Type B pancreatic cell (in vitro differentiated cells): ENCODE measurements around the gene EHMT1. TPM values are rescaled to one million over a fixed set of nuclear protein-coding genes. Genes with fewer than 3 reads are reported as not detected.

ENCODE experiments used
- DNase-seq: peaks from one replicate; pipeline ENCODE4 v3.0.0; 2021; ENCODE audit warnings: mixed read lengths; ENCODE audit not compliant: unreplicated experiment; ENCODE audit errors: extremely low spot score
- H3K27ac Mint-ChIP-seq: 2 replicates; pipeline ENCODE4 v1.8.0; 2021; ENCODE audit warnings: mild to moderate bottlenecking, mixed read lengths
- H3K27me3 Mint-ChIP-seq: 2 replicates; pipeline ENCODE4 v1.8.0; 2021; ENCODE audit warnings: mixed read lengths
- H3K36me3 Mint-ChIP-seq: 2 replicates; pipeline ENCODE4 v1.8.0; 2021; ENCODE audit warnings: mixed read lengths
- H3K4me1 Mint-ChIP-seq: one replicate; pipeline ENCODE4 v1.8.0; 2021; ENCODE audit warnings: mixed read lengths; ENCODE audit not compliant: unreplicated experiment
- H3K4me3 Mint-ChIP-seq: 2 replicates; pipeline ENCODE4 v1.8.0; 2021; ENCODE audit warnings: mild to moderate bottlenecking, mixed read lengths
- H3K9me3 Mint-ChIP-seq: 2 replicates; pipeline ENCODE4 v1.8.0; 2021; ENCODE audit warnings: mixed read lengths
- total RNA-seq: library from RNA; stranded (reverse); gene quantifications from 2 replicates; pipeline ENCODE4 v1.2.1, GENCODE V29; 2021; ENCODE audit warnings: low replicate concordance
- TF ChIP-seq, protein P1 (sequence below): fragments of 200-600 bp; sonication (generic); conservative IDR thresholded peaks from 2 replicates; pipeline ENCODE4 v1.5.0; 2021; ENCODE audit warnings: antibody characterized with exemption, mild to moderate bottlenecking

The EHMT1 gene
- total RNA-seq, 1 donor from 2014 or later, result 111 TPM

DNA sequence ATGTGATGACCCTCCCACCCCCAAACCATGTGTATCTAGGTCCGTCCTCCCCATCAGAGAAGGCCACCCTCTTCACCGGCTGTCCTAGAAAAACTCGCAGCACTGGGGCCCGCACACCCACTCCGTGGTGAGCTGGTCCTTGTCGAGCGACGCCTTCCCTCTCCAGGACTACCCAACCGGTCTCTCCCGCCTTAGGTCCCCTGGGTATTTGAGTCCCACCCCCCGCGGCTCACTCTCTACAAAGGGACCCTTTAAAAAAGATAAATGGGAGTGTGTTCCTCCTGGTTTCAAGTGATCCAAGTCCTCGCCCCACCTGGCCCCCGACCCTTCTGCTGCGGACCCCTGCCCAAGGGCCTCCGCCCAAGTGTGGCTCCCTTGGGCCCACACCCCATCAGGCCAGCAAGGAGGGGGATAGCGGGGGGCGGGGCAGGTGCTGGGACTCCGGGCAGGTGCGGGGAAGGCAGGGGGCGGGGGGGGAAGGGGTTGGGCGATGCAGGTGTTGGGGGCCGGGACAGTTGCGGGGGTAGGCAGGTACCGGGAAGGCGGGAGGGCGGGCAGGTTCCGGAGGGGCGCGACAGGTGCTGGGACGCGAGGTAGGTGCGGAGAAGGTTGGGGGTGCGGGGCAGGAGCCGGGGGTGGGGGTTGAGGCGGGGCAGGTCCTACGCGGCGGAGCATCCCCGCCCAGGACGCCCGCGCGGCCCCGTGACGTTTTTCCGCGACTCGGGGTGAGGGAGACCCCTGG, 14.3 kb upstream of the EHMT1 start:
- H3K27ac Mint-ChIP-seq, result no peak overlapping the region
- DNase-seq, result no peak
- H3K27me3 Mint-ChIP-seq, result peaks cover 24% of the 10 kb centered on the region
- H3K36me3 Mint-ChIP-seq, result no peaks in the 10 kb centered on the region
- H3K4me3 Mint-ChIP-seq, result peak overlapping the region; percentile 70
- no peaks in the 10 kb centered on the region for H3K9me3 Mint-ChIP-seq
- TF ChIP-seq, protein P1, sequence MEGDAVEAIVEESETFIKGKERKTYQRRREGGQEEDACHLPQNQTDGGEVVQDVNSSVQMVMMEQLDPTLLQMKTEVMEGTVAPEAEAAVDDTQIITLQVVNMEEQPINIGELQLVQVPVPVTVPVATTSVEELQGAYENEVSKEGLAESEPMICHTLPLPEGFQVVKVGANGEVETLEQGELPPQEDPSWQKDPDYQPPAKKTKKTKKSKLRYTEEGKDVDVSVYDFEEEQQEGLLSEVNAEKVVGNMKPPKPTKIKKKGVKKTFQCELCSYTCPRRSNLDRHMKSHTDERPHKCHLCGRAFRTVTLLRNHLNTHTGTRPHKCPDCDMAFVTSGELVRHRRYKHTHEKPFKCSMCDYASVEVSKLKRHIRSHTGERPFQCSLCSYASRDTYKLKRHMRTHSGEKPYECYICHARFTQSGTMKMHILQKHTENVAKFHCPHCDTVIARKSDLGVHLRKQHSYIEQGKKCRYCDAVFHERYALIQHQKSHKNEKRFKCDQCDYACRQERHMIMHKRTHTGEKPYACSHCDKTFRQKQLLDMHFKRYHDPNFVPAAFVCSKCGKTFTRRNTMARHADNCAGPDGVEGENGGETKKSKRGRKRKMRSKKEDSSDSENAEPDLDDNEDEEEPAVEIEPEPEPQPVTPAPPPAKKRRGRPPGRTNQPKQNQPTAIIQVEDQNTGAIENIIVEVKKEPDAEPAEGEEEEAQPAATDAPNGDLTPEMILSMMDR, result no peak
- peaks cover 4% of the 10 kb centered on the region for H3K4me1 Mint-ChIP-seq

GRCh38 chr9:137605121-137606004, 13.4 kb upstream of the EHMT1 start, which contains the start of gene ARRDC1:
Gene ARRDC1, plus strand, starts transcription at chr9:137605686. Its CDS starts 32 bp downstream, at chr9:137605718.
- DNase-seq, result peak; percentile 93
- H3K27ac Mint-ChIP-seq, result peak within 1 kb of the TSS; percentile 92
- H3K4me3 Mint-ChIP-seq, result peak within 1 kb of the TSS; percentile 89
- H3K27me3 Mint-ChIP-seq, result peaks cover 24% of the 10 kb centered on the region
- peaks cover 4% of the 10 kb centered on the region for H3K4me1 Mint-ChIP-seq
- TF ChIP-seq, protein P1, result no peak
- no peaks in the 10 kb centered on the region for H3K9me3 Mint-ChIP-seq
- H3K36me3 Mint-ChIP-seq, result no peaks in the 10 kb centered on the region

DNA sequence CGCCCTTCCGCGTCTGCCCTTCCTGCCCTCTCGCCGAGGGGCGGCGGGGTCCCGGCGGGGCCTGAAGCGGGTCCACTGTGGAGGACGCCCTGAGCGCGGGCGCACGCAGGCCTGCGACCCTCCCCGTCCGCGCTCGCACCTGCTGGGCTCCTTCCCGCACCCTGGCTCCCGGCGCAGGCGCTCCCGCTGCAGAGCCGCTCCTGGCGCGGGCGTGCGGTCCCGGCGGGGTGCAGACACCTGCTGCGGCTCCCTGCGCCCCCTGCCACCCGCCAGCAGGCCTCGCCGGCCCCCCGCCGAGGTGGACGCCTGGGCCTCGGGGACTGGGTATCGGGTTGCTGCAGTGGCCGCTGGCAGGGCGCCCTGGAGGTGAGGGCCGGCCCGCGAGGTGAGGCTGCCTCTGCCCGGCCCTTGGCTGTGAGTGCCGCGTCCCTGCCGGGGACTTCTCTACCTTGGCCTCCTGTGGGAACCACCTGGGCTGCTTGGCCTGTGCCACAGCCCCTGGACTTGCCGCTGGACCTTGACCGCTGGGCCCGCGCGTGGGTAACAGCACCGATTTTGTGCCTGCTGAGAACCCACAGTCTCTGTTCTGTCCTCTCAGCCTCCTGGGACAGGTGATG, 12.7 kb upstream of the EHMT1 start:
- TF ChIP-seq, protein P1, result no peak
- H3K9me3 Mint-ChIP-seq, result no peaks in the 10 kb centered on the region
- H3K4me1 Mint-ChIP-seq, result peaks cover 5% of the 10 kb centered on the region
- peak; percentile 74 for DNase-seq
- H3K27me3 Mint-ChIP-seq, result peaks cover 24% of the 10 kb centered on the region
- H3K36me3 Mint-ChIP-seq, result no peaks in the 10 kb centered on the region
- H3K27ac Mint-ChIP-seq, result peak overlapping the region; percentile 92
- peak overlapping the region; percentile 89 for H3K4me3 Mint-ChIP-seq

- H3K27me3 Mint-ChIP-seq, result peaks cover 24% of the 10 kb centered on the region
- H3K27ac Mint-ChIP-seq, result peak overlapping the region; percentile 92
- TF ChIP-seq, protein P1, result no peak
- H3K4me3 Mint-ChIP-seq, result peak overlapping the region; percentile 89
- no peaks in the 10 kb centered on the region for H3K9me3 Mint-ChIP-seq
- peaks cover 11% of the 10 kb centered on the region for H3K4me1 Mint-ChIP-seq
- no peak for DNase-seq
- H3K36me3 Mint-ChIP-seq, result no peaks in the 10 kb centered on the region
These were observed 12.1 kb upstream of the EHMT1 start for GRCh38 chr9:137606734-137607138.

DNA sequence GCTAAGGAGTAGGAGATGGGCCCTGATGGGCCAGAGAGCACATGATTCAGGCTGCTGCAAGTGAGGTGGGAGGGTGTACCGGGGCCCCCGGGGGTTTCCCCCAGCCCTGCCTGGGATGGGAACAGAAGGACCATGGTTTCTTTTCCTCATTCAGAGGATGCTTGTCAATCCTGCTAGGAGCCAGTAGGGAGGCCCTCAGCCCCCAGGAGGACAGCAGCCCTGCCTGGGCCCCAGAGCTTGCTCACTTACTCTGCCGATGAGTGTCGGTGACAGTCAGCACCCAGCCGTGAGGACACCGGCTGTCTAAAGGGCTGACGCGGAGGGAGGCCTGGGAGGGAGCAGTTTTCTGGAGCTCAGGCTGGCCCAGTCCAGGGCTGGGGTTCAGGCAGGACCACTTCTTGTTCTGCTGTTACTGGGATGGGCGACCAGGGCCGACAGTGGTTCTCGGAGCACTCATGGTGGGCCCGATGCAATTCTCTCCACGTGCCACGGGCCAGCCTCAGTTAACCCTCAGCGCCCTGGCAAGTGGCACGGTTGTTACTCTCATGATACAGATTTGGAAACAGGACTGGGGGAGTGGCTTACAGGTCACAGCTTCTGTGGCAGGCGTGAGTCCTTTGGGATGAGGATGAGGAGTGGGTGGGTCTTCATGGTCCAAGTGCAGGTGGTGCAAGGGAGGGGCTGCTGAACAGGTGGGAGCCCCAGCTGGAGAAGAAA, 11.5 kb upstream of the EHMT1 start:
- DNase-seq, result no peak
- Mint-ChIP-seq H3K27ac (peak overlapping the region; percentile 92), H3K27me3 (peaks cover 24% of the 10 kb centered on the region), H3K9me3 (no peaks in the 10 kb centered on the region), H3K4me3 (peak overlapping the region; percentile 89), H3K4me1 (peaks cover 11% of the 10 kb centered on the region), H3K36me3 (no peaks in the 10 kb centered on the region)
- TF ChIP-seq, protein P1, result no peak
